GM18519 (cell line): Measurements from ENCODE around the gene TTC39C.

Experiments used
- ATAC-seq: cut with Tn5 transposase; IDR thresholded peaks from one replicate; pipeline ENCODE4 v1.9.1; 2021; ENCODE audit warnings: mild to moderate bottlenecking, moderate library complexity; ENCODE audit not compliant: unreplicated experiment, low FRiP score

The TTC39C gene

DNA sequence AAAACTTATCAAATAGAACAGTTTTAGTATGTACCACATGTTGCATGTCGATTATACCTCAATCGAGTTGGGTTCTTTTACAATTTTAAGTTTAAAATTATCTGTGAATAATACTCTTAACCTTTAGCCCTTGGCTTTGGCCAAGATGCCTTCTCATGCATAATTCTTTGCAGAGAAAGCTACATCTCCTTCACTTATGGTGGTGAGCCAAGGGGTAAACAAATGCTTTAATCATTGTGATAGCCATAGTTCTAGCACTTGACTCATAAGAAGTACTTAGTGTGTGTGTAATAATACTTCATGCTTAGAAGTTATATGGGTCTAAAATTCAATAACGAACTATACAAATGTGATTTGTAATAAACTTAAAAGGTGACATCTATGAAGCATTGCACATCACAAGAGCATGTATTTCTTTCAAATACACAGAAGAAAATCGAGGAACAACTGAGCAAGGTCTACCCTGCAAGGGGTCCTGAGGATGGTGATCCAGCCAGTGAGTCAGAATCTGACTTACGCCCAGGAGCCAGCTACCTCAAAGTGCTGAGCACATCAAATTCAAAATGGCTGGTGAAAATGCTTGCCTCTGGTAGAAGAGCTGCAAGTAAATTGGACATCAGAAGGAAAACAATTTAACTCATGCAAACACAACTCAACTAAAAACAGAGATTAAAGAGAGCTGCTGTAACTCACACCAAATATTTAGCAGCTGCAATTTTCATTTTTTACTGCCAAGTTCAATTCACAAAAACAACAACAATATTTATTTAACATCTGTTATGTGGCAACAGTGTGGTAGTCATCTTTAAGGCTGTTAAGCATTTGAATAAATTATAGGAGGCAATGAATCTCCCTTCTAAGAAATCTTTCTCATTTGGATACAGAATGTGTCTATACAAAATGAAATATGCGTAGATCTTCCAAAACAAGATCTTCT lies 23.8 kb upstream of the TTC39C start:
- ATAC-seq = no peak

DNA sequence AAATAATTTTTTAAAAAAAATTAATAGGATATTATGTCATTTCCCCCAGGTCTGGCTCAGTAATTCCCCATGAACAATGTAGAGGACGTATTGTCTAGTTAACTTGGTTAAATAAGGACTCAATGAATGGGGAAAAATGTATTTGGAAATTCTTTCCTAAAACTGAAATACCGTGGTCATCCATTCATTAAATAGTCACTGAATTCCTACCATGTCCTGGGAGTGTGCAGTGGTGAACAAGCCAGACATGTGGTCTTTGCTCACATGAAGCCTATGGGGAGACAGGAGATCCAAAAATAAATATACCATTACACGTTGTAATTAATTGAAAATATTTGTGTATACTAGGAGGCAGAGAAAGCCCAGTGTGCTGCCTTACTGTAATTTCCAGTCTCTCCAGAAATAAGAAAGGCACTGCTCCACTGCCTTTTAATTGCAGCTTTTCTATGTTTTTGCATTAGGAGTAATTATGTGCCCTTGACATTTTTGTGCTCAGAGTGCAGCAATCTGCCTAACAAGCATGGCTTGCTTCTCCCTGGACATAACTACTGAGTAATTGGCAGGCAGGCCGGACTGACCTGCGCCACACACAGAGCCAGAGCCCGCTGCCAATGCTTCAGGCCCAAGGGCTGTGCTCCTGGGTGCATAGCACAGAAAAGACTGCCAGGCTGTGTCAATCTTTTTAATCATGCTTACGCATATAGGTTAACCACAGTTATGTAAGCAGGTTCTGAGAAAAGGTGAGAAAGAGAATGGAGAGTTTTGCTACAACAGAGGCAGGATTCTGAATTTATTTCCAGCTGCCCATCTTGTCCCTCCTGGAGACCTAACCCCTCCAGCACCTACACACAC lies 22.2 kb upstream of the TTC39C start:
- no peak for ATAC-seq

DNA sequence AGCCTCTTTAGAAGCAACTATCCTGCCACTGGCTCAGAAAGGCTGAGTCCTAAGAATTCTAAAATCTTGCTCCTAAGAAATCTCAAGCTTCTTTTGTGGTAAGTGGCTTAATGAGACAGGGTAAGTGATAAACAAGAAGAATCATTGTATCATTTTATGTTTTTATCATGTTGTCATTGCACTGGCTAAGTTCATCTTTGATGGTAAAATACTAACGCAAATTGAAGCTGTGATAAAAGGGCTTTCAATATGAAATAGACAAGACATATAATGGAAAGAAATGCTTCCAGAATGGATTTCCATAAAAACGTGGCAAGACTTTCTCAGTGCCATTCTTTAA lies 21.6 kb upstream of the TTC39C start:
- ATAC-seq = no peak

DNA sequence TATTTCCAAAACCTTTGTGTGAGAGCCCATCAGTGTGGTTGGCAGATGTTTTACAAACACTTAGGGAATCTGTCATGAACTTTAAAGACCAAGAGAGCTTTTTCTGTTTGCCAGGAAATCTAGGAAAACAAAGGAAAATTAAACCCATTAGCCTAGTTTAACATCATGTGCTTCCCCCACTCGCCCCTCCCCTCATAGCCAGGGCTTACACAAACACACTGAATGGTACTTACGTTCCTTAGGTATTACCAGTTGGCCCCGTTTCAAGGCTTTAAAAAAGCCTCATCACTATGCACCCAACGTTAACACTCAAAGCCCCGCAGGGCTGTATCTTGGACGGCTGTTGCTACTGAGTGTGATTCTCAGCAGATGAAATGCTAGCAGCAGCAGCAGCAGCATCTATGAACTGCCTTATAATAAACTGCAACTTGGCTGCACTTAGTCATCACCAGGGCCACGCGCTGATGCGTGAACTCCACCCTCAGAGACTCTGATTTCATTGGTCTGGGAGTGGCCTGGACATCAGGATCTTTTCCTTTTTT lies 20.1 kb upstream of the TTC39C start:
- ATAC-seq = no peak

DNA sequence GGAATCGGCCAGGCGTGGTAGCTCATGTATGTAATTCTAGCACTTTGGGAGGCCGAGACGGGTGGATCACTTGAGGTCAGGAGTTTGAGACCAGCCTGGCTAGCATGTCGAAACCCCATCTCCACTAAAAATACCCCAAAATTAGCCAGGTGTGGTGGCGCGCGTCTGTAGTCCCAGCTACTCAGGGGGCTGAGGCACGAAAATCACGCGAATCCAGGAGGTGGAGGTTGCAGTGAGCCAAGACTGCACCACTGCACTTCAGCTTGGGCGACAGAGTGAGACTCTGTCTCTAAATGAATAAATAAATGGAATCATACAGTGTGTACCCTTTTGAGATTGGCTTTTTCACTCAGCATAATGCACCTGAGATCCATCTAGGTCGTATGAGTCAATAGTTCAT lies 19.4 kb upstream of the TTC39C start:
- ATAC-seq = no peak

DNA sequence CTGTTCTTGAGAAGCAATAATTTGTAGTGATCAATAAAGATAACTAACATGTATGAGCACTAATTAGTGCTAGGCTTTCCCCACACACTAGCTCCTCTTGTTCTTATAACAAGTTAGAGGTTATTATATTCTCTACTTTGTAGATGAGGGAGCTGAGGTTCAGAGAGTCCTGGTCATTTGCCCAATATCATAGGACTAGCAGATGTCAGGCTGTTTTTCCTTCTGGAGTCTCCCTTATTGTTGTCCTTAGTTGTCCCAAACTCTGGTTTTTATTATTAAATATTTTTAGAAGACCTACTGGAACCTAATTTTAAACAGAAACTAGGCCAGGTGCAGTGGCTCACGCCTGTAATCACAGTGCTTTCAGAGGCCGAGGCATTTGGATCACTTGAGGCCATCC lies 16.5 kb upstream of the TTC39C start:
- ATAC-seq = no peak

DNA sequence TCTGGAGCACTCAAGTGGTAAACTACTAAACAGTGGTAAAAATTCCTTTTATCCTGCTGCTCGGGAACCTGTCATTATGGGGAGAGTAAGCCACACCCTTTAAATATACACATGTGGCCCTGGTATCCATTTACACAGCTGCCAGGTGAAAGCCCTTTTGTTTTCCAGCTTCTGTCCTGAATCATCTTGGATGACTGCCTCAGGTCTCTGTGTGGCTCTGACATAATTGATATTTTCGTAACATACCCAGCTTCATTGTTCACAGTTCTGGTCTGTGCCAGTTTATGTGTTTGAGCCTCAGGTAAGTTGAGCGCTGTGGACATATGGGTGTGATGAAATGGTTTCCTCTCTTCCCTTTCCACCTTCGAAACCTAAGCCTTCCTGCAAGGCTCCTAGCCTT lies 15.7 kb upstream of the TTC39C start:
- ATAC-seq = no peak

DNA sequence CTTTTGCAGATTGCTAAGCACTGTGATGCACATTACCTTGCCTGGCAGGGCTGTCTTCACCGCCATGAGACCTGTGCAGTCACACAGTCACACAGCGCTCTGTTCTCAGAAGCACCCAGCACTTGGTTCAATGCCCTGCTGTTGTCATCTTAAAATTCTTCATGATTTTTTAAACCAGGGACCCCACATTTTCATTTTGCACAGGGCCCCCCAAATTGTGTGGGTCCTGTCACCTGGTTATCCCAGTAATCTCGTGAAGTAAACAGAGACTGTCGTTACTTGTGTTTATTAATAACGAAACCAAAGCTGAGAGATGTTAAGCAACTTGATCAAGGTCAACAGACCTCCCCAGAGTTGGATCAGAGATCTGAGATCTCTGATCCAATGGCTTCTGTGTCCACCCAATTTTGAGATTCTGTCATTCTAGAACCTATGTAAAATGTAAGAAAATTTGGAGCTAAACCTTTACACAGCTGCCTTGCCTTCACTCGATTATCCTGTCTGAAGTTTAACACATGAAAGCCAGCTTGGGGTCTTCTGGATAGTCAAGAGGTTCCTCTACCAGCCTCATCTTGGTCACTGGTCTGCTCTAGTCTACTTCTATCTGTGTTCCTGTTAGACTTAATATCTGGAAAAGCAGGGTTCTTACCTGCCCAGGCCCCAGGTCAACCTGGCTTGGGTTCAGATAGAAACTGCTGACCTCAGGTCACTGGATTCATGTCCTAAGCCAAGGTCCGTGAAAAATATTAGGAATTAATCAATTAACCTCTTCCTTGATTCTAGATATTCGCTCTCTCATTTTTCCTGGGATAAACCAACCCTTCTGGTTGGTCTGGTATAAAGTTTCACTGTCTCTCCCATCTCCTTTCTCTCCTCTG lies 13.7 kb upstream of the TTC39C start:
- no peak for ATAC-seq

DNA sequence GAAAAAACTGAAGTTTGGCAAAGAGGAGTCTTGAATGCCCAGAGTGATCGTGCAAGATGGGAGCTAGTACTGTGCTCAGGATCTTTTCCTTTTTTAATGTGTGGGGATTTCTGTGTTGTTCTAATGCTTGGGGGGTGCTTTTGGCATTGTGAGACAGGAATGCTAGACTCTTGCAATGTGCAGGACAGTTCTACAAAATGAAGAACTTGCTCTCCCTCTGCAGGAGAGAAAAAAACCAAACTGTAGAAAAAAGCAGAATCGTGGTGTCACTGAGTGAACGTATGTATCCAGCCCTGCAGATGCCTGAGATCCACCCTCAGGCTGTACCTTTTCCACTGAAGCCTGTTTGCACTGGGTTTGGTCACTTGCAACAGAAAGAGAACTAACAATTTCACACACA lies 12.1 kb upstream of the TTC39C start:
- no peak for ATAC-seq

DNA sequence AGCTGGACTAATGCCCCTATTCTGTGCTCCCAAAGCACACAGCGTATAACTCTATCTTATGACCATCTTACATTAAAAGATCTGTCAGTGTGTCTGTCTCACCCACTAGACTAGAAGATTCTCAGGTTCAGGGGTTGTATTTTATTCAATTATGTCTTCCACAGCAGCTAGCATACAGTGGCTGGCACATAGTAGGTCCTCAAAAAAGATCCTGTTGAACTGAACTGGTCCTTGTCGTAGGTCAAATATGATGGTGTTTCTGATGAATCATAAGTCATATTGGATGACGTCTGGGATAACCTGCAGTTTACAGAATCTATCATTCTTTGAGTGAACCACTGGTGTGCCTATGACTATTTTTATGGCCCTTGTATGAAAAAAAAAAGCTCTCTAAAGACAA lies 11.3 kb upstream of the TTC39C start:
- no peak for ATAC-seq

DNA sequence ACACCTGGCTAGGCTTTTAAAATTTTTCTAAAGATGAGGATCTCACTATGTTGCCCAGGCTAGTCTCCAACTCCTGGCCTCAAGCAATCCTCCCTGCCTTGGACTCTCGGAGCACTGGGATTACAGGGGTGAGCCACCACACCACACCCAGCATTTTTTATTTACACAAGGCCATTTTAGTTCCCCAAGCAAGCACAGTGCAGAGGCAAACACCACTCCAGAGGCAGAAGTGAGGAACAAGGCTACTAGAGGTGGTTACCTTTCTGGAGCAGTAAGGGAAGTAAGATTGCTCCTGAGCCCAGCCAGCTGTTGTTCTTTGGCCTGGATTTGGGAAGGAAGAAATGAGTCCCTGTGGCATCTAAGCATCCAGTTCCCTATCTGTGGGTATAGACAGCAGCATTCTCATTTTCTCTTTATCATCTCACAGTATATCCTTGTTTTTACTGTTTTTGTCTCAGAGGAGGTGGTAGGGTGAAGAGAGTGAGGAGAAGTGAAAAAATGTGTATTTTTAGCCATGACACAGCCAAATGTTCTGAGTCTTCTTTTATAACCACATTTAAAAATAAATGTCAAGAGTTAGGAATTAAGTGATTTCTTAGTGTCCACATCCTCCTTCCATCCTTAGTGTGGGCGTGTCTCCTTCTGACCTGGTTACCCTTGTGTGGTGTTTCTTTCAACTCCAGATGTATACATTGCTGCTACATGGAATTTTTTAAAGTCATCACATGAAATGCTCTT lies 10.5 kb upstream of the TTC39C start:
- no peak for ATAC-seq

DNA sequence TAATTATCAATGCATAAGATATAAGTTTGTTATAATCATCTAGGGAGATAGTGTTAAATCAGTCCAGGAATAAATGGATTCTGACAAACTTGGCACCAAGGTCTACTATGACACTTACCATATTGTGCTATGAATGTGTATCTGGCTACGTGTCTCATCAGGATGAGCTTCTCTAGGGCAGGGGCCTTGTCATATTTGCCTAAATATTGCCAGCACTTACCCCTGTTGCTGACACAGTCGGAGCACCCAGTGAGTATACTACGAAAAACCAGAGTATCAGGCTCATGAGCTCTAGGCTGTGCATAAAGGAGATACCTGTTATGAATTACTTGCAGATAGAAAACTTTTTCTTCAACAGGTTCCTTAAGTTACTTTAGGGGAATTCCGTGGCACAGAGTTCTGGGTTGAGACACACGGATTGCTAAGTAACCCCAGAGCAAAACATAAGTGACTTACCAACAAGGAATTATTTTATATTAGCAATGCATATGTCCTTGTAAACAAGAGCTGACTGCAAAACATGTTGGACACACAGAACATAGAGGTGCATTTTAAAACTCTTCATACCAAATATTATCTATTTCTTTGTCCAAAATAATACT lies 7.7 kb upstream of the TTC39C start:
- ATAC-seq = no peak

DNA sequence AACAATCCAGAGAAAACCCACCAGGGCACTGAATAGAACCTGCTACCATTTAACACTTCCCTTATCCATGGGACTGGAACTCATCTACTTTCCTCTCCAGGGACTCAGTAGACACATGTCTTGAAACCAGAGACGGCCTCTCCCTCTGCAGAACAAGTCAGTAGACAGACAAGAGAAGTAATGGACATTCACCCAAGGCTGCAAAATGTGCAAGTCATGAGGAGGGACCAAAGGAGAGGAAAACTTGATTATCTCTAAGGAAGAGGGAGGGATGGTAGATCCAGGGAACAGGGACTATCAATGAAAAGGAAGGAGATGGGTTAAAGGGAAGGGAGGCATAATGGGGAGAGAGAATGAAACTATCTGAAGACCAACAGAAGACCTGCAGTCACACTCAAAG lies 5.3 kb upstream of the TTC39C start:
- ATAC-seq = no peak

DNA sequence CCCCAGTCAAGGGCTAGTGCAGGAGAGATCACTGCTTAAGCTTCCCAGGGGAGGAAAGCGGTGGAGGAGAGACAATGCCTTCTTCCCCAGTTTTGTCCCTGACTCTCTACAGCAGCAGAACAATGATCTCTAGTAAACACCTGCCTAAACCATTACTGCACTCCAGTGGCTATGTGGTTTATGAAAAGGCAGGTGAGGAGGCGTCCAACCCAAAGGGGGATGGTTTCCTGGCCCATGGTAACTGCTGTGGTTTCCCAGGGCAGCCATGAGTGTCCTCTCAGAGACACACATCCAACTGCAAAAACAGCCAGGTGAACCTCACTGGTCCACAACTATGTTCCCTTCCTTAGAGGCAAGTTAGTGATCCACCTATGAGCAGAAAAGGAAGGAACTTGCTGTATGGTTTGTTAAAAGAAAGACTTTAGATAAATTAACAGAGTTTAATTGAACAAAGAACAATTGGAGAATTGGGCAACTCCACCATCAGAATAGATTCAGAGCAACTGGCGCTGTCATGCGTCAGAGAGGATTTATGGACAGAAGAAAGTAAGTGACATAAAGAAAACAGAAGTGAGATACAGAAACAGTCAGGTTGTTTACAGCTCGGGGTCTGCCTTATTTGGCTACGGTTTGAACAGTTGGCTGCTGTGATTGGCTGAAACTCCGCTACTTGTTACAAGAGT lies 4.8 kb upstream of the TTC39C start:
- ATAC-seq = peak; percentile 41

DNA sequence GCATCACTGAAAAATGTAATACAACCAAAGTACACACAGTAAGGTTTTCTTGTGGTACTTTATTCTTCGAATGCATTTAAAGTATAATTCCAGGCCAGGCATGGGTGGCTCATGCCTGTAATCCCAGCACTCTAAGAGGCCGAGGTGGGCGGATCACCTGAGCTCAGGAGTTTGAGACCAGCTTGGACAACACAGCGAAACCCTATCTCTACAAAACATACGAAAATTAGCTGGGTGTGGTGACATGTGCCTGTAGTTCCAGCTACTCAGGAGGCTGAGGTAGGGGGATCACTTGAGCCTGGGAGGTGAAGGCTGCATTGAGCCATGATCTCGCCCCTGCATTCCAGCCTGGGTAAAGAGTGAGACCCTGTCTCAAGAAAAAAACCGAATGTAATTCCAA lies 3.9 kb upstream of the TTC39C start:
- ATAC-seq = no peak

DNA sequence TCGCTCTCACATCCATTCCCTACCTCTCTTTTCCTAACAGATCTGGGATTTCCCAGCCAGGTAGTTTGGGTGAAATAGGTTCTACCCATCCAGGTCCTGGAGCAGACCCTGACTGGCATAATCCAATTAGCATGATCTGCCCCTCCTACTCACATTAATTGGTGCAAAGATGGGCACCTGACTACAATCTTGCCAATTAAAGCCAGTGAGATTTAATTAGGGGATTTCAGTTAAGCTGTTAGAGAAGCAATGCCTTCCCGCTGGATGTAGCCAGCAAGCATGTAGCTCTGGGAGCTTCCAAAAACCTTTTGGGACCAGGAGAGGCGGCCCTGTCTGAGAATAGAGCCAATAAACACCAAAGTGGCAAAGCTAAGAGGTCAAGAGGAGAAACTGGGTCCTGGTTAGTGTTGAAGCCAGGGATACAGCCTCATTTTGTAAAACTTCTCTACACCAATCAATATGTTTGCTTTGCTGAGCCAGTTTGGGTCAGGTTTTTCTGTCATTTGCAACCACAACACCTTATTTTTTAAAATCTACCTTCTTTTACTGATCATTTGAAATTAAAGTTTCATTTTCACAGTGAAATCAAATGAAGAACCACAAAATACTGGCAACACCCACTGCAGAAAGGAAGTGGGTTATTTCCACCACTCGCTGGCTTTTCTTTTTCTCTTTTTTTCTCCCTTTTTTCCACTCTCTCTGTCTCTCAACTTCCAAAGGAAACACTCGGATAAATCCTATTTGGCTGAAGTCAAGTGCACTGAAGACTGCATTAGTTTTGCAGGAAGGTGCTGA lies 3.2 kb upstream of the TTC39C start:
- no peak for ATAC-seq

DNA sequence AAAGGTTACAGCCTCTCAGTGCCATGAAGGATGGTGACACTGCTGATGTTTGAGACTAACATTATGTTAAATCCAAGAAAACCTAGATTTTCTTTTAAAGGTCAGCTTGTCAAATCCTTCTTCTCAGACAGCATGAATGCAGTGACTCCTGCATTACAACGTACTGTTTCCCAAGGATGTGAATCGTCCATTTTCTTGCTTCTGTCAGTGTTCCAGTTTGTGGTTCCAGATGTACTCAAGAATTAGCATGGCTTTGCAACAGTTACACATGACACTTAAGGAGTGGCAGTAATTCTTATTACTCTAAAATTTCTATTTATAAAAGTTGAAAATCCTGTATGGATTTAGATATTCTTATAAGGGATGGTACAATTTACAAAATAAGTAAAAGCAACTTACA lies 1.5 kb upstream of the TTC39C start:
- no peak for ATAC-seq

DNA sequence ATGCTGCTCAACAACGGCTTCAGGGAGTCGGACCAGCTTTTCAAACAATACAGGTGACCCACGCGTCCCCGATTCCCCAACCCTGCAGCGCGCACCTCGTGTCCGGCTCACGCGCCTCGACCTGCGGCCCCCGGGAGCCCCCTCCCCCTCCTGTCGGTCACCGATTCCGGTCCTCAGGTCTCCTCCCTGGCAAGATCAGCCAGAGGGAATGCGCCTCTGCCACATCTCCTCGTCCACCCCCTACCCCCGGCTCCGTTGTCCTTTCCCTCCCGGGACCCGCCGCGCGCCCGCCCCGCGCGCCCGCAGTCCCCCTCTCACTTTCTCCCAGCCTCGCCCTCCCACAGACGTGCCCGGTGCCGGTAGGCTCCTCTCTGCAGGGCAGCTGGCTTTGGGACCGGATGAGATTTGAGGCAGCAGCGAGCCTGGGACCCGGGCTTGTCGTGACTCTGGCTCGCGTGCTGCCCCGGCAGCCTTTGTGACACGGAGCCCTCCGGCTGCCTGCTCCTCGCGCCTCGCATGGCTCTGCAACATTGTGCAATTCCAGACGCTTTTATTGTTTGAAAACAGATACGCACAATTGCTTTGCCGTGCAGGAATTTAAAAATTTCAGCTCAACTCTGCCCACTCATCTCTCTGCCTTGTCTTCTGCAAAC lies 558 bp downstream of the TTC39C start:
- ATAC-seq = no peak
